ENCODE measurements around the gene TOP3B.

DNA sequence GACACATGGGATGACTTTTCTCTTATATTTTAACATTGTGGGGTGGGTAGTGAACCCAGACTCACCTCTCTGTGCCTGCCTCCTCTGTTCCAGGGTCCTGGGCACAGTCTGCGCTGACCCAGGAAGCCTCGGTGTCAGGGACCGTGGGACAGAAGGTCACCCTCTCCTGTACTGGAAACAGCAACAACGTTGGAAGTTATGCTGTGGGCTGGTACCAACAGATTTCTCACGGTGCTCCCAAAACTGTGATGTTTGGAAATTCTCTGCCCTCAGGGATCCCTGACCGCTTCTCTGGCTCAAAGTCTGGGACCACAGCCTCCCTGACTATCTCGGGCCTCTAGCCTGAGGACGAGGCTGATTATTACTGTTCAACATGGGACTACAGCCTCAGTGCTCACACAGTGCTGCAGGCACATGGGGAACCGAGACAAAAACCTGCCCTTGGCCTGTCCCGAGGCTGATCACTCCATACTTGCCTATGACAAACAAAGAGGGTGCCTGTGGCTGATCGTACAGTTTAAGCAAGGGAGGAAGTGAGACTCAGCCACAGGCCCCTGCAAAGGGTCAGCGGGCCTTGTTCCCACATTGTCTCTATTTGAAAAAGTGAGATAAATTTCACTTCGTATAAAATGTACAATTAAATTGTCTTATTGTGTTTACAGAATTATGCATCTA, 43.7 kb upstream of the TOP3B start:
- TF ChIP-seq, protein P1, sequence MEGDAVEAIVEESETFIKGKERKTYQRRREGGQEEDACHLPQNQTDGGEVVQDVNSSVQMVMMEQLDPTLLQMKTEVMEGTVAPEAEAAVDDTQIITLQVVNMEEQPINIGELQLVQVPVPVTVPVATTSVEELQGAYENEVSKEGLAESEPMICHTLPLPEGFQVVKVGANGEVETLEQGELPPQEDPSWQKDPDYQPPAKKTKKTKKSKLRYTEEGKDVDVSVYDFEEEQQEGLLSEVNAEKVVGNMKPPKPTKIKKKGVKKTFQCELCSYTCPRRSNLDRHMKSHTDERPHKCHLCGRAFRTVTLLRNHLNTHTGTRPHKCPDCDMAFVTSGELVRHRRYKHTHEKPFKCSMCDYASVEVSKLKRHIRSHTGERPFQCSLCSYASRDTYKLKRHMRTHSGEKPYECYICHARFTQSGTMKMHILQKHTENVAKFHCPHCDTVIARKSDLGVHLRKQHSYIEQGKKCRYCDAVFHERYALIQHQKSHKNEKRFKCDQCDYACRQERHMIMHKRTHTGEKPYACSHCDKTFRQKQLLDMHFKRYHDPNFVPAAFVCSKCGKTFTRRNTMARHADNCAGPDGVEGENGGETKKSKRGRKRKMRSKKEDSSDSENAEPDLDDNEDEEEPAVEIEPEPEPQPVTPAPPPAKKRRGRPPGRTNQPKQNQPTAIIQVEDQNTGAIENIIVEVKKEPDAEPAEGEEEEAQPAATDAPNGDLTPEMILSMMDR (IDR thresholded peaks at IDR 0.05) = no peak
- no peak for TF ChIP-seq POLR2A (IDR thresholded peaks at IDR 0.05)
